ENCODE data around the gene AIF1L.

AIF1L gene

DNA sequence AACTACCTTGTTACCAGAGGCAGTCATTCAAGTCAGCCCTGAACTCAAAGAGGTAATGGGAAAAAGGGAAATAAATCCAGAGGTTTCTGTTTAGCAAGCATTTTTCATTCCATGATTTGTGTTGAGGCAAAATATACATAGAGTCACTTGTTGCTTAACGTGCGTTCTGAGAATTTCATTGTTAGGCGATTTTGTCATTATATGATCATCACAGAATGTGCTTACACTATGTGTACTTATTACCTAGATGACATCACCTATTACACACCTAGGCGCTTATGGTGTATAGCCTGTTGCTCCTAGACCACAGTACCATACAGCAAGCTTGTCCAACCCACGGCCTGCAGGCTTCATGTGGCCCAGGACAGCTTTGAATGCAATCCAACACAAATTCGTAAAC, 65.3 kb downstream of the AIF1L start:
- in situ Hi-C loops (cut with MboI; ENCODE audit: low sequenced_read_pairs) = no loop called here

DNA sequence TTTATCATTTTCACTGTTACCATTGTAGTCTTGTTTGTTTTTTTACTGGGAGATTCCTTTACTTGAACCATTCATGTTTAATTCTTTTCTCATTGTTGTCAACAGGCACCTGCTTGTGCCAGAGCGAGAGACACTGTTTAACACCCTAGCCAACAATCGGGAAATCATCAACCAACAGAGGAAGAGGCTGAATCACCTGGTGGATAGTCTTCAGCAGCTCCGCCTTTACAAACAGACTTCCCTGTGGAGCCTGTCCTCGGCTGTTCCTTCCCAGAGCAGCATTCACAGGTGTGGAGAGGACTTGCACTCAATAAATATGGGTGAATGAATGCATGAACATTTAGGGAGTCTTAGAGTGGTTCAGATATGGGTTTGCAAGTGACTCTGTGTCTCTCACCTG, 66.6 kb downstream of the AIF1L start:
- in situ Hi-C loops (cut with MboI; ENCODE audit: low sequenced_read_pairs) = no loop called here

GRCh38 chr9:131165523-131165922, 69.2 kb downstream of the AIF1L start:
- in situ Hi-C loops (cut with MboI; ENCODE audit: low sequenced_read_pairs) = no loop called here

- in situ Hi-C loops (cut with MboI; ENCODE audit: low sequenced_read_pairs) = no loop called here
Observed at GRCh38 chr9:131167146-131167692, 70.9 kb downstream of the AIF1L start.

DNA sequence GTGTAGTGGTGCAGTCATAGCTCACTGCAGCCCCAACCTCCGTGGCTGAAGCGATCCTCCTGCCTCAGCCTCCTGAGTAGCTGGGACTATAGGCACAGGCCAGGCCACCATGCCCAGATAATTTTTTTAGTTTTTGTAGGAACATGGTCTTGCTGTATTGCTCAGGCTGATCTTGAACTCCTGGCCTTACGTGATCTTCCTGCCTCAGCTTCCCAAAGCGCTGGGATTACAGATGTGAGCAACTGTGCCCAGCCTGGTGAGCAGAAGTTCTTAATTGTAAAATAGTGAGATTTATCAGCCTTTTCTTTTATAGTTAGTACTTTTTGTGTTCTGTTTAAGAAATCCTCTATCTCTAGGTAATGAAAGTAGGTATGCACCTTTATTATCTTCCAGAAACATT, 71.6 kb downstream of the AIF1L start:
- in situ Hi-C loops (cut with MboI; ENCODE audit: low sequenced_read_pairs) = no loop called here

GRCh38 chr9:131169563-131170240, 73.4 kb downstream of the AIF1L start:
- in situ Hi-C loops (cut with MboI; ENCODE audit: low sequenced_read_pairs) = no loop called here
